OCI-LY1 (cell line): Measurements from ENCODE around the gene TAX1BP1.

Source experiments
- H2AFZ ChIP-seq: fragments of 200-600 bp; sonication (generic), shearing (Covaris generic); 2 replicates; pipeline ENCODE4 v1.6.0; 2014; ENCODE audit warnings: antibody characterized with exemption, mild to moderate bottlenecking, low read length
- H3F3A ChIP-seq: fragments of 200-600 bp; sonication (generic), shearing (Covaris generic); 2 replicates; pipeline ENCODE4 v1.6.0; 2014; ENCODE audit warnings: mild to moderate bottlenecking, antibody characterized with exemption, low read length, moderate library complexity; ENCODE audit not compliant: insufficient read depth
- H3K27ac ChIP-seq: fragments of 200-600 bp; sonication (generic); 2 replicates; pipeline ENCODE4 v1.5.1; 2014; ENCODE audit warnings: low read length, mixed run types, mild to moderate bottlenecking, low read depth; ENCODE audit not compliant: poor library complexity, severe bottlenecking
- H3K27me3 ChIP-seq: fragments of 200-600 bp; sonication (generic); 2 replicates; pipeline ENCODE4 v1.6.0; 2014; ENCODE audit warnings: antibody characterized with exemption, mild to moderate bottlenecking, low read length, moderate library complexity; ENCODE audit not compliant: insufficient read depth
- H3K36me3 ChIP-seq: fragments of 200-600 bp; sonication (generic); 2 replicates; pipeline ENCODE4 v1.6.1; 2014; ENCODE audit warnings: mild to moderate bottlenecking, antibody characterized with exemption, low read length, moderate library complexity, mixed read lengths; ENCODE audit not compliant: insufficient read depth
- H3K4me1 ChIP-seq: fragments of 200-600 bp; sonication (generic); 2 replicates; pipeline ENCODE4 v1.5.1; 2014; ENCODE audit warnings: mild to moderate bottlenecking, low read length, moderate library complexity; ENCODE audit not compliant: insufficient read depth, severe bottlenecking
- H3K4me2 ChIP-seq: fragments of 200-600 bp; sonication (generic), shearing (Covaris generic); 2 replicates; pipeline ENCODE4 v1.6.1; 2014; ENCODE audit warnings: low read length
- H3K4me3 ChIP-seq: fragments of 200-600 bp; sonication (generic); 2 replicates; pipeline ENCODE4 v1.5.1; 2014; ENCODE audit warnings: low read length, low read depth, mild to moderate bottlenecking, mixed read lengths; ENCODE audit not compliant: poor library complexity, severe bottlenecking
- H3K79me2 ChIP-seq: fragments of 200-600 bp; shearing (Covaris generic); 2 replicates; pipeline ENCODE4 v1.6.1; 2016; ENCODE audit warnings: mixed run types, low read length, mixed read lengths; ENCODE audit not compliant: insufficient read depth
- H3K9ac ChIP-seq: fragments of 200-600 bp; sonication (generic), shearing (Covaris generic); 2 replicates; pipeline ENCODE4 v1.6.1; 2014; ENCODE audit warnings: mild to moderate bottlenecking, low read length, mixed read lengths
- H3K9me2 ChIP-seq: fragments of 200-600 bp; sonication (generic), shearing (Covaris generic); 2 replicates; pipeline ENCODE4 v1.6.1; 2014; ENCODE audit warnings: low read depth, mild to moderate bottlenecking, low read length, mixed read lengths
- H3K9me3 ChIP-seq: fragments of 200-600 bp; shearing (Covaris generic); 2 replicates; pipeline ENCODE4 v1.6.1; 2014; ENCODE audit warnings: low read length, mixed read lengths
- H4K20me1 ChIP-seq: fragments of 200-600 bp; sonication (generic), shearing (Covaris generic); 2 replicates; pipeline ENCODE4 v1.6.0; 2016; ENCODE audit warnings: mild to moderate bottlenecking, low read length; ENCODE audit not compliant: insufficient read depth
- CTCF ChIP-seq: fragments of 200-600 bp; sonication (generic), shearing (Covaris generic); IDR thresholded peaks from 2 replicates; pipeline ENCODE4 v1.5.1; 2017; ENCODE audit warnings: mild to moderate bottlenecking, antibody characterized with exemption, low read length, moderate library complexity, mixed read lengths
- EZH2 ChIP-seq: fragments of 200-600 bp; sonication (generic), shearing (Covaris generic); IDR thresholded peaks from 2 replicates; pipeline ENCODE4 v1.8.0; 2017; ENCODE audit warnings: borderline replicate concordance, mixed run types, mild to moderate bottlenecking, antibody characterized with exemption, low read length, moderate library complexity, mixed read lengths

TAX1BP1 gene

GRCh38 chr7:27745064-27745583, 5.2 kb downstream of the TAX1BP1 start:
- TF ChIP-seq EZH2 (no peak), CTCF (peak; percentile 67)
- Histone ChIP-seq H3K9ac (no peak overlapping the region), H3K27ac (no peak overlapping the region), H4K20me1 (no peaks in the 10 kb centered on the region), H3K9me2 (no peaks in the 10 kb centered on the region), H3K4me3 (no peak overlapping the region), H3K4me1 (peaks cover 34% of the 10 kb centered on the region), H3F3A (no peaks in the 10 kb centered on the region), H3K9me3 (no peaks in the 10 kb centered on the region), H2AFZ (no peak overlapping the region), H3K36me3 (peaks cover 18% of the 10 kb centered on the region; the same call in 1 of the 2 replicates), H3K27me3 (no peaks in the 10 kb centered on the region), H3K79me2 (peaks cover 60% of the 10 kb centered on the region), H3K4me2 (peak overlapping the region; percentile 22; the same call in 1 of the 2 replicates)

- Histone ChIP-seq H3K9ac (no peak overlapping the region), H3K36me3 (peaks cover 31% of the 10 kb centered on the region), H3K9me3 (no peaks in the 10 kb centered on the region), H3K79me2 (peaks cover 52% of the 10 kb centered on the region), H2AFZ (no peak overlapping the region), H3K4me2 (no peak overlapping the region), H3K27me3 (no peaks in the 10 kb centered on the region), H3K27ac (no peak overlapping the region), H3F3A (no peaks in the 10 kb centered on the region), H3K4me3 (no peak overlapping the region), H4K20me1 (no peaks in the 10 kb centered on the region), H3K4me1 (peaks cover 27% of the 10 kb centered on the region), H3K9me2 (no peaks in the 10 kb centered on the region)
- TF ChIP-seq CTCF (no peak), EZH2 (no peak)
Measured at GRCh38 chr7:27746486-27746885, 6.5 kb downstream of the TAX1BP1 start.

GRCh38 chr7:27746978-27747377, 7.0 kb downstream of the TAX1BP1 start:
- Histone ChIP-seq H3K9ac (no peak overlapping the region), H2AFZ (no peak overlapping the region), H3K4me1 (peaks cover 25% of the 10 kb centered on the region), H3K36me3 (peaks cover 35% of the 10 kb centered on the region), H3K4me3 (no peak overlapping the region), H3K9me2 (no peaks in the 10 kb centered on the region), H3K79me2 (peaks cover 51% of the 10 kb centered on the region), H3K27me3 (no peaks in the 10 kb centered on the region), H3K27ac (no peak overlapping the region), H4K20me1 (no peaks in the 10 kb centered on the region), H3F3A (no peaks in the 10 kb centered on the region), H3K4me2 (no peak overlapping the region), H3K9me3 (no peaks in the 10 kb centered on the region)
- TF ChIP-seq CTCF: no peak
